RCC 7860 (cell line): ENCODE data around the gene SLC37A1.

Experiments
- DNase-seq: peaks from one replicate; pipeline ENCODE4 v3.0.0-alpha.2; 2015; ENCODE audit warnings: low spot score
- FAIRE-seq: peaks from 2 replicates; lab custom pipeline; 2012; peaks lifted over from hg19 to GRCh38; lab: Jason Lieb, UNC

The SLC37A1 gene

DNA sequence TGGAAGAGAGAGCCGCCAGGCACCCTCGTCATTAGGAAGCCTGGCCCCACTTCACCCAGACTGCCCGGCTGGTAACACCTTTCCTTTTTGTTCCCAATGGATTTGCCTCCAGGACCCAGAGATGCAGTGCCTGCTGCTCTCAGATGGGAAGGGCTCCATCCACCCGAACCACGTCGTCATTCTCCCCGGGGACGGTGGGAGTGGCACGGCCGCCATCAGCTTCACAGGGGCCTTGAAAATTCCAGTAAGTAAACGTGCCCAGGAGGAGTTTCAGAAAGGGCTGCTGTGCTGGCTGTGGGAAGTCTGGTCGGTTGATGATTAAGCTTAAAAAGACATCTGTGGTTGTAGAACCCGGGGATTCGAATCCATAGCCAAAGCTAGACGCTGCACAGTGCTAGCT, 45.2 kb downstream of the SLC37A1 start:
- FAIRE-seq (no peak), DNase-seq (no peak)

GRCh38 chr21:42559326-42559725, 45.7 kb downstream of the SLC37A1 start:
- DNase-seq: no peak
- FAIRE-seq: no peak

DNA sequence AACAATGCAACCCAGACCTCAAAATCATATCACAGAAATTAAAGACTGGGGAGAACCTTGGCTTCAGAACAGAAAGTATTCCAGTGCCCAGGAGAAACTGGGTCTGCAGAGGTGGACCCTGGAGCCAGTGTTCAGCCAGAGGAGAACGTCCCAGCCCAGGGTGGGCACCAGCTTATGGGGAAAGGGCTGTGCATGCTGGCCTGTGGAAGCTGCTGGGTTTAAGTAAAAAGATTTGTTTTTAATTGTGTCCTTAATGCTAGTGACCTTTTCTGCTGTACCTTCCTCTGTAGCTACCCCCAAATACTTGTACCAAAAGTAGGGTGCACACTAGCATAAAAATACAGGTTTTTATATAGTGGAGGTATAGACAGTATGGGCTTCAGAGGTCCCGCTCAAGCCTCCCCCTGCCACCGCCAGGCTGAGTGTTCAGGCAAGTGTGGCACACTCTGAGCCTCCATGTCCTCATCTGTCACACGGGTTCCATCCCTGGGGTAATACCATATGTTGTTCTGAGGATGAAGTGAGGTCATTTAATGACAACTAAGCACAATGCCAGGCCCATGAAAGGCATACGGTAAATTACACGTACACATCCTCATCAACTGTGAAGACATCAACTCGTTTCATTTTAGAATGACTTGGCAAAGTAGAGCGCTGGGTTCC, 47.0 kb downstream of the SLC37A1 start:
- FAIRE-seq (no peak), DNase-seq (no peak)

- FAIRE-seq (no peak), DNase-seq (no peak)
Measured at GRCh38 chr21:42561762-42562650, 48.4 kb downstream of the SLC37A1 start.

- DNase-seq (no peak), FAIRE-seq (no peak)
Measured at GRCh38 chr21:42562816-42563215, 49.2 kb downstream of the SLC37A1 start.

GRCh38 chr21:42563261-42563660, 49.6 kb downstream of the SLC37A1 start:
- no peak for DNase-seq
- no peak for FAIRE-seq

DNA sequence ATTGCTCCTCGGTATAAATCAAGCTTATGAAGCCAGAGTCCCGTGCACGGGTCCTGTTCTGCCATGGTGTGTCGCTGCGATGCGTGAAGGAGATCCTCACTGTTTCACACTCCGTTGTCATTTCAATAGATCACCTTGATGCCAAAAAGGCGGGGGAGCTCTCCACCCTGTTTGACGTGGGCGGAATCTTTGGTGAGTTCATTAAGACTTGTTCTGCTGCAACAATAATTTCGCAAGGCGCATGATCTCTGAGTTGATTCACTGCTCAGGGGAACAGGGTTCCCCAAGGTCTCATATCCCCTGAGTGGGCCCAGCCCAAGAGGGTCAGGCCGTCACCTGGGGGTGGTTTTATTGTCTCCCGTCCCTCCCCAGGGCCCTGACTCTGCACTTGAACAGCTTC, 50.0 kb downstream of the SLC37A1 start:
- FAIRE-seq (no peak), DNase-seq (no peak)

DNA sequence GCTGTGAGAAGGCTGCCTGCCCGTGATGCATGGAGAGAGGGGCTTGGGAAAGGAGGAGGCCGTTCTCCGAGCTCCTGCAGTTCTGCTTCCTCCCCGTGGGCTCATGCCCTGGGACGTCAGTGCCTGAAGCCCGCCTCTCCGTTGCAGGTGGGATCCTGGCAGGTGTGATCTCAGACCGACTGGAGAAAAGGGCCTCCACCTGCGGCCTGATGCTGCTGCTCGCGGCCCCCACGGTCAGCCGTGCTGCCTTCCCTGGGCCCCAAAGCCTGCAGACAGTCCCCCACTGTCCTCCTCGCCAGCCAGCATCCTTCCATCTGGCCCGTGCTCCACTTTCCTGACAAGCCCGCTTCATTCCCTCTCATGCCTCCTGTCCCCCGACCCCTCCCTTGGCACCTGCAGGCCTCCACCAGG, 50.9 kb downstream of the SLC37A1 start:
- no peak for FAIRE-seq
- DNase-seq: no peak

DNA sequence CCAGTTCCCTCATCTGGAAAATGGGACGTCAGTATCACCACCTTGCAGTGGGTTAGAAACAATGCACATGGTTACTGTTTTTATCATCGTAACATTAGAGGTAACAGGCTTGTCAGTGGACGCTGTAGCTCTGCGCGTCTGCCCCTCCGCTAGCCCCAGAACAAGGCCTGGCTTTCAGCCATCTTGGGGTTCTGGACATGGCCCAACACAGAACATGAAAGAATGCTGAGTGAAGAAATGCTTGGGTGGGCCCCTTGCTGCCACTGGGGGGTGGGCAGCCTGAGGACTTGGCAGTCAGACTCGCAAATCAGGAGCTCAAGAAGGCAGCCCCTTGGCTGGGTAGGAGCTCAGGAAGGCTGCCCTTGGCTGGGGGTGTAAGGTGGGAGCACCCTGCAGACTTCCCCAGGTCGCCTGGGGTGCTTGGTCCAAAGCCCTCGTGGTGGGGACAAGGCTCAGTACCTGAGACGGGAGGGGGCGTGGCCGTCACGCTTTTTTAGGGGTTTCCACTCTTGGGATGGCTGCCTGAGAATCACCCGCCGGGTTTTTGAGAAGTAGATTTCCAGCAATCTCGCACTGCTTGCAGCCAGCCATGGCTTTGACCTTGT, 51.7 kb downstream of the SLC37A1 start:
- no peak for FAIRE-seq
- DNase-seq: no peak

DNA sequence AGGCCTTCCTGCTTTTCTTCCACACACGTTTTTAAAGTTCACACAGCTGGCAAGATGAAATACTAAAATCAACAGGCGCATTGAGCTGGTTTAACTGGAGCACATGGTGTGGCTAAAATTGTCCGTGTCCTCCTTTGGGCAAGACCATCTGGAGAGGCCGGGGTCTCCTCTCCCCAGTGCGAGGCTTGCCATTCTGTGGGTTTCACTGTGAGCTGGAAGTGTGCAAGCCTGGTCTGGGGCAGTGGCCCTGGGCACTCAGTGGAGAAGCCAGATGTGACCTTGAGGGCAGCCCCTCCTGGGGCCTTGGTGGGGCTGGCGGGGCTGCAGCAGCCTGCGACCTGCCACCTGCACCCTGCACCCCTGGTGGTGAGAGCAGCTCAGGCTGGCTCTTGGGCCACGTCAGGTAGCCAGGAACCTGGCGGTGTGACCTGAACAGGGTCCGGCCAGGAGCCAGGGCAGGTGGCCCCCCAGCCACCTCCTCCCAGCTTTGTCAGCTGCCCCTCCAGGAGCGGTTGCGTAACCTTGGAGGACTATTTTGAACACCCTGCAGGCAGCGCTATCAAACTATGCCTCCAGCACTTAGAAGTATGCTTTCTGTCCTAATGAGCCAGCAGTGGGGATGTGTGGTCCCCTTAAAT, 52.4 kb downstream of the SLC37A1 start:
- FAIRE-seq: no peak
- DNase-seq: no peak

- no peak for DNase-seq
- FAIRE-seq: no peak
Measured at GRCh38 chr21:42566524-42567213, 53.0 kb downstream of the SLC37A1 start.

DNA sequence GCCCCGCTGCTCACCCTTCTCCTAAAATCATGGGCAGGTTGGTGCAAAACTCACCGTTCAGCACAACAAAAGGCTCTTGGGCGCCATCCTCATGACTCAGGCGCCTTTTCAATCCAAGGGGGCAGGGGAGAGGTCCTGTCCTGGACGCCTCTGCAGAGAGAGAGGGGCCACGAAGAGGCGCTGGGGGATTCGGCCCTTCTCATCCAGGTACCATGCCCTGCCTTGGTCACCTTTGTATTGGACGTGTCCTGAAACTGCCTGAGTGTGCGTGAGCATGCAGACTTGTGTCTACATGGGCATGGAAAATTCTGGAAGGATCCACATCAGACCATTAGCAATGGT, 53.5 kb downstream of the SLC37A1 start:
- FAIRE-seq (no peak), DNase-seq (no peak)

GRCh38 chr21:42567861-42568260, 54.2 kb downstream of the SLC37A1 start:
- no peak for FAIRE-seq

GRCh38 chr21:42568376-42568775, 54.7 kb downstream of the SLC37A1 start:
- no peak for FAIRE-seq
- DNase-seq: no peak

More at GRCh38 chr21:42567861-42568260, 54.2 kb downstream of the SLC37A1 start:
- DNase-seq: no peak

- FAIRE-seq: no peak
- DNase-seq: no peak
Measured at GRCh38 chr21:42568866-42569731, 55.4 kb downstream of the SLC37A1 start.

- no peak for FAIRE-seq
- DNase-seq: no peak
Measured at GRCh38 chr21:42569732-42570301, 56.2 kb downstream of the SLC37A1 start.

GRCh38 chr21:42570362-42570761, 56.7 kb downstream of the SLC37A1 start:
- DNase-seq (no peak), FAIRE-seq (no peak)

DNA sequence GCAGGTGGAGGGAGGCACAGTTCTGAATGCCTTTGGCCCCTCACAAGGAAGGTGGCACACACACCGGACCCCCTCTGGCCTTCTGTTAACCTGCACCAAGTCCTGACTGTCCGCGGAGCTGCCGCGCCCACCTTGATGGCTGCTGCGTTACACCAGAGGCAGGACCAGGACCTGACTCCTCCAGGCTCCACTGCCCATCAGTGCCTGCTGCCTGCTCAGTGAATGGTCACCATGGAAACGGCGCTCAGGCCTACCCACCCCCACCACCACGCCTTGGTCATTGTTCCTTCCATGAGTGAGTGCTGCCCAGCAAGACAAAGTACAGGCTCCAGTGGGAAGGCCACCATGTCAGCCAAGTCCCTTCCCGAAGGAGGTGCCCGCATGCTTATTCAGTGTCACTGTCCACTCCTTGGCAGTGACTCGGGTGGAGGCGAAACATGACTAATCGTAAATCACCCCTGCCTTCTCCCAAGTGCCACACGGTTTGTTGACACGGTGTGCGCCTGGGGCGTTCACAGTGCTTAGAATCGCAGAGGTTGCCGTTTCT, 57.3 kb downstream of the SLC37A1 start:
- no peak for DNase-seq
- no peak for FAIRE-seq

- no peak for FAIRE-seq
Measured at GRCh38 chr21:42571391-42572150, 57.9 kb downstream of the SLC37A1 start.

More at GRCh38 chr21:42571391-42572150, 57.9 kb downstream of the SLC37A1 start:
- DNase-seq: no peak
